Measurements from ENCODE around the gene NFU1.

The NFU1 gene

DNA sequence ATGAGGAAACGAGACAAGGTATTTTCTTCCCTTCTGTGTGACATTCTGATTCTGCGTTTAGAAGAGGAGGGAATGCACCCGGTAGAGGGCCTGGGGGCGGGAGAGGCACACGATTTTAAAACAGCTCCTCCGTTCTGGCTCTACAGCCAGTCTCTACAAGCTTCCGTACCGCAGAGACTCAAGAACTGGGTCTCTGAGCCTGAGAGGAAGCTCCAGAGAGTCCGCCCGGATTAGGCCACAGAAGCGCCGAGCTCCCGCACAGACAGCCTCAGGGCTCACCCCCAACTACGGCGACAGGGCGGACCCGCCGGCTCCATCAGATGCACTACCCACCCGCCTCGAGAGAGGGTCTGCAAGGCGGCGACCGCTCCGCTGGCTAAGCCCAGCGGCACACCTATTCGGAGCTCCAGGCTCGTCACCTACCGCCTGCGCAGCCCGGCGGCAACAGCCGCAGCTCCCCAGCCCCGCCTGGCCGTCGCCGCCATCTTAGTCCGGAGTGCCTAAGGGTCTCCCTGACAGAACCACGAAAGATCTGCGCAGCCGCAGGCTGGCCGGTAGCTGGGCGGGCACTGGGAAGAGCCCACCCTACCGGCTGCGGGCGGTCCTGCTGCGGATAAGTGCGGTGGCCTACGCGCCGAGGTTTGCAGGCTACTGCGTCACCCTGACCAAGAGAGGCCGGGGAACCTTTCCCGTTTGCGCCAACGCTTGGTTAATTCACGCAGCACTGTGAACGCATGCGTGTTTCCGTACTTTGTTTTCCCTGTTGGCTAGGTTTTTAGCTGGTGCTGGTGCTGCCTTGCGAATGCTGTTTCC, at the start of gene NFU1:
NFU1 (minus strand) TSS at position 498 of the 813 bp plus-strand sequence; CDS start at position 485, 13 bp downstream.
- DNase-seq: peak; percentile 85

DNA sequence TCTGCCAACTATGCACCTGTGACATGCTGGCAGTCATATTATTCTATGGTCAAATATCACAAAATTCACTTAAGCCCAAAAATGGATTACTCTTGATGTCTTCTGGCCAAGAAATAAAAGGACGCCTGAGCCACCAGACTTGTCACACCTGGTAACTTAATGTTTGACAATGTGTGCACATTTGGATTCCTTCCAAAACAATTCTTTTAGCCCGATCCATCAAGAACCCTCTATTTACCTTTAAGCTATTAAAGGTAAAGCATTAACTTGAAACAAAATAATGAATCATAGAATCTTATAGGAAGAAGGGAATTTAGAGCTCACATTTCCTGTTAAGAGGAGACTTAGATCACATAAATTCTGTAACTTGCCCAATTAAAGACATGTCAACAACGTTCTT, 46.5 kb upstream of the NFU1 start:
- DNase-seq: no peak

DNA sequence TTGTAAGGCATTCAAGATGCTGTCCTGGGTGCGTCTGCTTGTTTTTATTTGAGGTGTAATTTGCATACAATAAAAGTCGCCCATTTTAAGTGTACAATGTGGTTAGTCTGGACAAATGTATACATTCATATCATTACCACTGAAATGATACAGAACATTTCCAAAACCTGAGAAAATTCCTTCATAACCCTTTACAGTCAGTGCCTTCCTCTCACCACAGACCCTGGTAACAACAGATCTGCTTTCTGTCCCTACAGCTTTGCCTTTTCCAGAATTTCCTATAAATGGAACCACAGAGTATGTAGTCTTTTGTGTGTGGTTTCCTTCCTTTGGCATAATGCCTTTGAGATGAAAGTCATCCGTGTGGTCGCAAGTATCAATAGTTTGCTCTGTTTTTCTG, 45.8 kb upstream of the NFU1 start:
- no peak for DNase-seq

DNA sequence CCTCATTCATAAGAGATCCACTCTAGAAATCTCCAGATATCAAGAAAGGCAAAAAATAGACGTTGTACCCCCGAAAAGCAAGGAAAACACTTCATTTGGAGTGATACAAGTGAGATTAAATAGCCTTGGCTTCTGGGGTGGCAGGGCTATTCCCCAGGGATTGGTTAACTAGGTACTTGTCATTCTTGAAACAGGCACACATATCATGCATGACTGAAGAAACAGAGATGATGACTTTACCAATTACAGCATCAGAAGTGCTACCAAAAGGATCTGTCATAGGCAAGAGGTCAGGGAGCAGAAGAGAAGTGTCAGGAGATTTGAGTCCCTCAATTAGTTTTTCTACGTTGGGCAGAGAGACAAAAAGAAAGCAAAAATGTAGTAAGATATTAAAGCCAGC, 45.2 kb upstream of the NFU1 start:
- peak; percentile 21 for DNase-seq

DNA sequence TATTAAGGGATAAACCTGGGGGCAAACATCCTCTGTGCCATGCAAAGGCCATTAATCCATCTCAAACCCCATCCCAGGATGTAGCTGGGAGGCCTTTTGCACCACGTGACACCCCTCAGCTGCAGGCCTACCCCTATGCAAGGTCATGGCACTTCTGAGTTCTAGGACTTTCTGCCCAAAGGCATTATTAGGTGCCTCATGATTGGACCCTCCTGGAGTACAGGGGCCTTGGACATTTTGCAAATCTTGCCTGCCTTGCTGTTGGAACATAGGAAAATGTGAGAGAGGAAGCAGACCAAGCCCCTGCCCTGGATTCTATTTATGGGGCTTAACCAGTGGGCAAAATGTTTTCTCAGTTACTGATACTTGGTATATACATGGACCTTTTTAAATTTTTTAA, 44.2 kb upstream of the NFU1 start:
- no peak for DNase-seq

DNA sequence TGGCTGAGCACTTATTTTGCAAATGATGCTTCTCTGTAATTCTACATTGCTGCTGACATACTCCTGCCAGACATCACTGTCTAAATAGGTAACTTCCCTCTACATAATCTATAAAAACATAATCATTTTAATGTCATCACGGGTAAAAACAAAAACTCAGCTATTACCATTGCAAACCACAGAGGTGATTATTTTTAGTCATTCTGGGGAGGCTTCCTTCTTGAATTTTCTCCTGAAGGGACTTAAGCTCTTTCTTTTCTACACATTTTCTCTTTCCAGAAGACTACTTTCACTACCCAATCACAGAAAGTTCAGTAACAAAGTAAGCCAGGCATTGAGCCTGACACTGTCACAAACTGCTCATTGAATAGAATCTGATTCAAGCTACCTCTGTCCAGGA, 40.4 kb upstream of the NFU1 start:
- no peak for DNase-seq

DNA sequence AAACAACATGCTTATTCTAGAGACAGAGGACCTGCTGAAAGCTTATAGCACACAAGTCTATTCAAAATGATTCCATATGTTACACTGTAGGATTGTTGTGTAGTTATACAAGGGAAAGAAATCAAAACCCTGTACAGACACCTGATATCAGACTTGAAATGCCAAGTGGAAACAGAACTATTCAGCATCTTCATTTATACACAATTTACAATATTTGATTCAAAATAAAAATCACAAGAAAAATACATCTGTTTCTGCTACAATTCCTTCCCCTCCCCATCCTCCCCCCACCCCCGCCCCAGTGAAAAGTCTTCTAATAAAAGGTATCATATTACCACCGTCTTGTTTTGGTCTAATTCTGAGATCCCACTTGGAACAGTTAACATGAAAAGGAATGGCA, 37.5 kb upstream of the NFU1 start:
- no peak for DNase-seq

DNA sequence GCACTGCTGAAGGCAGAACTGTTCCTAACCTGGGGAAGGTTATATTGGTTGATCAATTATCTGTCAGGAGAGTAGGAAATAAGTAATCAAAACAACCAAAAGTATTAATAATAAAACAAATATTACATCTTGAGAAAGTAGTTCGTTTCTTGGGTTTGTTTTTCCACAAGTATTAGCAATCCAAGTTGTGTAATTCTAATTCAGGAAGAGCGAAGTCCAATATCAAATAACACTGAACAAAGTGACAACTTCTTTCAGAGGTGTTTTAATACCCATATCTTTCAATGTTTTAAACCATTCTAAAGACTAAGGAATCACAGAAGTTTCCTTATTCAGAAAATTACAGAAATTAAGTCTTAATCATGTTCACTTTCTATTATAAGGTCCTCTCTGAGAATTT, 34.6 kb upstream of the NFU1 start:
- no peak for DNase-seq

DNA sequence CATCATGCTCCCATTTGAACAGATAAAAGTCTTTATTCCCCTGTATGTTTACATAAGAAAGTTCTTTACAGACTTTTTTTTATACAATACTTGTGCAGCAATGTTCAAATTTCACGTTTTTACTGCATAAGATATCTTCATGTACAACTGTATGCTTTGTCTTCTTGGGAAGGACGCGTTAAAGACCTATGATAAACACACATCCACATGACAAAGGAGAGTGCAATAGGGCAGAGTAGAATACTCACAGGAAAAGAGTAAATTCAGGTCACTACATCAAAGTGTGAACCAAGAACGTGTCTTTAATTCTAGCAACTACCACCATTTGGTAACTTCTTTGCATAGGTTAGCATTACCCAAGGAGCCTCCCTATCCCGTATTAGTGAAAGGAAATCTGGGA, 33.7 kb upstream of the NFU1 start:
- DNase-seq: no peak

DNA sequence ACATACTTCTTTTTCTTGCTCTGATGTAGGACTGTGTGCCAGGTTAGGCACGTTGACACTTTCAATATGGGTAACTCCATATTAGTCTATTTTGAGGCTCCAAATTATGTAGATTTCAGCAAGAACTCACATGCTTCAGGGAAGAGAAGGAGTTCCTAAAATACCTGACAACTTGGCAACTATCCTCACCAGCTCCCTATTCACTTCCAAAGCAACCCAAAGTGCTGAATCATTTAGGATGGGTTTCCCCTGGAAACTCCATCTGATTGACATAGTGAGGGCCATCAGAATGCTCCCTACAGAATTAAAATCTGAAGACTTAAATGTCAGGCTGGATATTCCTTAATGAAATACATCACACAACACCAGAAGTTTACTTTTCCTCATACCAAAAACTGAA, 32.5 kb upstream of the NFU1 start:
- no peak for DNase-seq

DNA sequence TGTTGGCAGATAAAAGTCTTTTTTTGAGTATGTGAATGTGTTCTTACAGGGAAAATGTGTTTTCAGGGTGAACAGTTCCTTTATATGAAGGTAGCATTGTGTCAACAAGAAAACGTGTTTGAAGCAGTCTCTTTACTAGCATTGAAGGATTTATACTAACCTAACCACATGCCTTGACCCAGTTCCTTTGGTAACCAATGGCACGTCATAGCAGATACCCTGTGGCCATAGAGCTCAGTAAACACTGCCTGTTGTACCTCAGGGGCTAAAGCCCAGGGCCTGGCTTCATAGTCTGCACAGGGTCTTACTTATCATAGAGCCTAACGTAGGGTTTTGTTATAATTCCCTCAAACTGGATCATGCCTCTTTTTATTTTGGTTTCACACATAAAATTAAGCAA, 32.1 kb upstream of the NFU1 start:
- DNase-seq: no peak

DNA sequence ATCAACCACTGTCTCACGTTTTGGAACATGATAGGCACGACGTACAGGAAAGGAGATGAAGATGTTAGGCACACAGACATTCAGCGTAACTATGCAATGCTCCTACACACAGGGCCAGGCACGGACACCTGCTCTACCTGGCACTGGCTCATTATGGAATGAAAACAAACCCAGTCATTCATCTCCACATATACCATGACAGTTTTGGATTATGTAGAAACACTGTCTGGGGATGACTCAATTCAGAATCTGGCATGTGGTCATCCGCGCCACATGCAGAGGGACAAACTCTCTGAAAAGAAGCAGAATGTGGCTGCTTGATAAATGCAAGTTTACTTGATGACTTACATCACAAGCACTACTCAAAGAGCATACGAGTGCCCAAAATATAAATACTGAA, 29.5 kb upstream of the NFU1 start:
- DNase-seq: no peak

DNA sequence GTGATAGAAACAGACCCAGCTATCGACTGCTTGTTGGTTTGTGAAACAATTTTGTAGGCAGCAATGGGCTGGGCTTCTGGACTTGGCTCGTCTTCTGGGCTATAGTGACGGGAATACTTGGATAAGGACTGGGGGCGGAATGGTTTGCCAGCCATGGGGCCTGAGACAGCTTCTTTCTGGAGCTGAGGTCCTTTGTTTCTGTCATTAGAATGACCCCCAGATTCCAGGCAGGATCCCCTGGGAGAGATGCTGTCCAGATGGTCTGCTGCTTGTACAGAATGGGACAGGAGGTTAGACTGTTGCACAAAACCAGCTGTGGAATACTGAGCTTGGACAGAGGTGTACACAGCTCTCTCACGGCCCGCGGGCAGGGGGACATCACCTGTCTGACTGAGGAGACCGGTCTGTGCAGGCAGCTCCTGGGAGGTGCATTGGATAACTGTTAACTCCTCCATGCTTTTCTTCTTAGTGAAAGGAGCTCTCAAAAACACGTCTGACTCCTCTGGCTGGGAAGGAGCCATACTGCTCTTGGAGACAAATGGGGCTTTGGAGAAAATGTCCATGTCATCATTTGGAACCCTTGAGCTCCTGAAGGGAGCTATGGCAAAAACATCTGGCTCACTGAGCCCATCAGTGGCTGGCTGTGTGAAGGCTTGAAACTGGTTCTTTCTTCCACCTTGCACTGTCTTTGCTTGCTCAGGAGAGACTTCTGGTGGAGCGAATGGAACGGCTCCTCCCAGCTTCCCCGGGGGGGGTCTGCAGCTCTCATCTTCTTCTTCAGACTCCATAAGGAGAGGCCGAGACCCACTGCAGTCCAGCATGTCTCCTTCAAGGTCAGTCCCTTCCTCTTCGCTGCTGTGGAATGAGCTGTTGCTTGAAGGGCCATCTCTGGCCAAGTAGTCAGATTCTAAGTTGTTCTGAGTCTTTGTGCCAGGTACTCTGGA, 28.6 kb upstream of the NFU1 start:
- DNase-seq: no peak

DNA sequence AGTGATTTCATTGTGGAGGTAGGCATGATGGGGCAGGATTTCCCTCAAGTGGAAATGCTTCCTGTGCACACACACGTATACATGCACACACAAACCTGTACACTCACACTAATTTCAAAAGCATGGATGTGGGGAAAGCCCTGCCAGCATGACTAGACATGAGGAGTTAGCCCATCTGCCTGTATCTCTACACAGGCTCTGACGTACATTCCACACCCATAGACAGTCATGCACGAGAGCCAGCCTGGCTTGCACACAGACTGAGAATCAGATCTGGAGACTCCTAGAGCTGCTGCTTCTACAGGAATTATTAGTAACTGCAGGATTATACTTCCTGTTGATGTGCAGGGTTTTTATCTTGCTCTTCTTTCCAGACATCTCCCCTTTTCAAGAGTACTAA, 27.3 kb upstream of the NFU1 start:
- no peak for DNase-seq

DNA sequence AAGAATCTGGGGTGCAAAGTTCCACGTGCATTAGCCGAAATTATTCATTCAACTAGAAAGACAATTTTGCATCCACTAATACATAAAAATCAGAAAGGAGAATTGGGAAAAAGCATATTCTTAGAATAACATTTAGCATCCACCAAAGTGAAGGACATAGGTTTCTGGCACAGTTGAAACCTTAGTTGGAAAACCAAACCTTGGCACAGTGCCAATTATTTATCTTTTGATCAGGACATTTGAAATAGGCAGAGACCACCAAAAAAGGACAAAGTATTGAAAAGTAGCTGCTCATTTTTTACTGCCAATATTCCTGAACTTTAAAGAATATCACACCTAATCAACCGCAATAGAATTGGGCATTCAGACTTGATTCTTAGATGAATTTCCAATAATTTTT, 25.5 kb upstream of the NFU1 start:
- DNase-seq: no peak

DNA sequence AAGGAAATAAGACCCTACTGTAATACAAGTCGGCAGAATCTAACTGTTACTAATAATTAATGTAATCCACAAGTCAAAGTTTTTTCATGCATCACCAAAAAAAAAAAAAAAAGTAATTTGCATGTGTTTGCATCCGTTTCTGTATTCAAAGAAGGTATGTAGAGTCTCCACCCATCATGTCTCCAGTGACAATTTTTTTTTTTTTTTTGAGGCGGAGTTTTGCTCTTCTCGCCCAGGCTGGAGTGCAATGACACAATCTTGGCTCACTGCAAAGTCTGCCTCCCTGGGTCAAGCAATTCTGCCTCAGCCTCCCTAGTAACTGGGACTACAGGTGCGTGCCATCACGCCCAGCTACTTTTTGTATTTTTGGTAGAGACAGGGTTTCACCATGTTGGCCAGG, 24.2 kb upstream of the NFU1 start:
- no peak for DNase-seq

DNA sequence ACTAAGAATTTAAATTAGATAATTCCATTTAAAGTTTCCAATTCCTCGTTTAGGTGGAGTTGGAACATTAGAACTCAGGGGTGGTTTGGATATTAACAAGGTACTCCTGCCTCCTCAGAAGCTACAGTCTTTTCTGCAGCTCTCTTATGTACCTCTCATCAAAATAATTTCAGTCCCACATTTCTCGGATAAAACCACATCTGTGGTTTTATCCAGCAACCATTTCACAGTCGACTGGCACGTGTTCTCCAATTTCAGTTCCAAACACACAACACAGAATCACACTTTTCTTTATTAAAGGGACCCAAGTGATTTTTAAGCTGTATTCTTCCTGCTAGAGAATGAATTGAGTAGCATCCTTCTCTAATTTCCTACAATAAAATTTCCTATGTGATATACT, 22.7 kb upstream of the NFU1 start:
- no peak for DNase-seq

DNA sequence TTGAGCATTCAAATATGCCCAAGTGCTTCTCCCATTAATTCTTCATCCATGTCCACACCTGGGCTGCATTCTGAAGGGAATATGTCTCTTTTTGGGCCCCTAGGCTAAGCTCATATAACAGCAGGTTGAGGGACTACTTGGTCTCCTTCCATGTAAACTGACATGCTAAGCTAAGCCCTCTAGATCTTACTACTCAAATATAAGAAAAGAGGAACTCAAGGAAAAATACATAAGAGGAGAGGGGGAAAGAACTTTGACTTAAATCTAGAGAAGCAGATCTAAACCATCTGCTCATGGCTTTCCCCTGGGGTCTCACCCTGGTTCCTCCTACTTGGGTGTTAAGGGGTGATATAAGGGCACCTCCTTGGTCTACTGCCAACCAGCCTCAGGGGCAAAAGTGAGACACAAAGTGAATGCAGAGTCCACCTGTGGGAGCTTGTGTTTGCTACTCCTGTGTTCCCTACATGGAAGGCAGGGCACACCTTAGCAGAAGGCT, 19.8 kb upstream of the NFU1 start:
- DNase-seq: no peak

DNA sequence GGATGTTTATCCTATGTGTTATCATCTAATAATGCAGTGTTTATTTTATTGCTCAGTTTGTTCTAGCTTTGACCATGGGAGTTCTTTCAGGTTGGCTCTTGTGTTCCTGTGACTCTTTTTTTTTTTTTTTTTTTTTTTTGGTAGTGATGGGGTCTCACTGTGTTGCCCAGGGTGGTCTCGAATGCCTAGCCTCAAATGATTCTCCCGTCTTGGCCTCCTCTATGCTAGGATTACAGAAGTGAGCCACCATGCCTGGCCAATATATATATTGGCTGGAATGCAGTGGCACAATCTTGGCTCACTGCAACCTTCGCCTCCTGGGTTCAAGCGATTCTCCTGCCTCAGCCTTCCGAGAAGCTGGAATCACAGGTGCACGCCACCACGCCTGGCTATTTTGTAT, 18.9 kb upstream of the NFU1 start:
- DNase-seq: no peak

DNA sequence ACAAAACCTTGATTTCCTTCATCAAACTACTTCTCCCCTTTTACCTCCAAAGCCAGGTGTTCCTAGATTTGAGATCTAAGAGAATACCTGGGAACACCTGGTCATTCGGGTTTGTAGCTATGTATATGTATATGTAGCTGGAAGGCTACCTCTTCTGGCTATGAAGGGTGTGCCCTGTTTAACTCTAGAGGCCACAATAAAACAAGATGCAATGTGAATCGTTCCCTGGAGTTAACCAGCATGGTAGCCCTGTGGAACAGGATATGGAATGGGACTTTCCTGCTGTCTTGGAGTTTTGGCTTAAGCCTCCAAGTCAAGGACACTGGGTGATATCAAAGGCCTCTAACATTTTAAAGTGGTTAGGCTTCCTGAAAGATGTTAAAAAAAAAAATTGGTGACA, 17.7 kb upstream of the NFU1 start:
- DNase-seq: no peak

DNA sequence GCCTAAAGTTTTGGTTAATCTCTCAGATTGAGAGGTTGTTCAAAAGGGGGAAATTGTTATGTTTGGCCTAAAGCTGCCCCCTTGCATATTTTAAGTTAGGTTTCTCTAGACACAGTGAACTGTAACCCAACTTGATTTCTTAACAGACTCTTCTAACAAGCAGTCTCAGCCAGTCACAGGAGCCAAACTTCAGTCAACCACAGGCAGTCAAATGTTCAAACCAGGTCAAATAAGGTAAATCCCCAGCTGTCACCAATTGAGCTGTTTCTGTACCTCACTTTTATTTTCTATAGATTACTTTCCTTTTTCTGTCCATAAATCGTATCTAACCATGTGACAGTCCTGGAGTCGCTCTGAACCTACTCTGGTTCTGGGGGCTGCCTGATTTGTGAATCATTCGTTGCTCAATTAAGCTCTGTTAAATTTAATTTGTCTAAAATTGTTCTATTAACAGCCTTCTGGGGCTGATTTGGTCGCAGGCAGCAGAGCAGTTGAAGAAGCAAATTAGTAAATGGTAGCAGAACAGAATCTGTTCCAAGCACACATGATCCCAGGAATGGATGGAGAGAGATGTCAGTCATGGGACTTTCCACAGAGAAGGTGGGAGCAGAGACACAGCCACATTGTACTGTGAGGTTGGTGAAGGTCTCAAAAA, 16.4 kb upstream of the NFU1 start:
- DNase-seq: no peak

DNA sequence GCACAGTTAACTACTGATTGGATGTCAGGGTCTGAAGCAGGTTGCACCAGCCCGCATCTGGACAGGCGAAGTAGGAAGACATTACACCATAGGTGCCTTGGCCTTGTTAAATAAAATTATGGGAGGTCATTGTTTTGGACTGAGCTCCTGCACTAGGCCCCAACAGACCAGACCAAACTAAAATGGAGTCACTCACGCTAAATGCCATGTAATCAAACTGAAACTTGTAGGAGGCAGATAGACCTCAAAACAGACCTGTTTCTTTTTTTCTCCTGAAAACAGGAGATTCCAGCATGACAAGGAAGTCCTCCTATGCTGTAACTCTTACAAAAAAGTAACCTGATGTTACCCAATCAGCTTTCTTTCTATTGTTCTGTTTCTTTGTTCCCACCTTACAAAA, 15.5 kb upstream of the NFU1 start:
- no peak for DNase-seq

DNA sequence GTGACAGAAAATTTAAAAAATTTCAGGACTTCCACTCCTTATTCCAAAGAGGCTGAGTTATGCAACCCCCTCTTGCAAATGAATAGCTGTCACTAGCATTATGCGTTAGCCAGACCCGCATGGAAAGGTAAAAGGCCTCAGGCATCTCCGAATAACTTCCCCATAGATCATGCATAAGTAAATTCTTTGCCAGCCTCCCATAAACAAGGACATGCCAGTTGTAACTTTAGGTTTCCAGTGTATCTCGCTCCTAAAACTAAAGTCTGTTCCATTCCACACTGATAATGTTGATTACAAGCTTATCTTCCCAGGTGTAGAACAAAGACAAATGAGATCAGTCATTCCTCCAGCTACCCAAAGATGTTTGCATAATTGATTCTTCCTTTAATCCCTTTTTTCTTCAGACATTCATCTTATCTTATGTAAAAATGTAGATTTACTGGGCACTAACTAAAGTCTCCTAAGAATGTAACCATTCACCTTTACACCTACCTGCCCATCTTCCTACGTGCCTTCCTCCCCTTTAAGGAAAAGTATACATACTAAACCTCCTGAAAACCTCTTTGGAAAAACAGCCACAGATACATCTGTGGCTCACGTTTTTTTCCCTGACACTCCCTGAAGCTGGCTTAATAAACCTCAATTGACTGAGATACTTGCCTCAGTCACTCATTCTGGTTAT, 13.6 kb upstream of the NFU1 start:
- no peak for DNase-seq
